DMS53 treated with DMSO at 0.1 percent for 48 hours (cell line): ENCODE measurements around the gene C12orf76.

Experiments
- DNase-seq: peaks from one replicate; lab custom pipeline; 2025; ENCODE audit not compliant: unreplicated experiment; lab: John Stamatoyannopoulos, UW

The C12orf76 gene

GRCh38 chr12:109995686-109996482 lies 52.4 kb downstream of the C12orf76 start, which contains the start of gene GIT2:
Gene GIT2, minus strand, starts transcription at chr12:109996368. Its CDS starts 144 bp downstream, at chr12:109996224.
- peak; percentile 95 for DNase-seq

GRCh38 chr12:109995361-109995685 lies 53.0 kb downstream of the C12orf76 start:
- DNase-seq: no peak

- DNase-seq: no peak
Measured at GRCh38 chr12:109994401-109995175, 53.7 kb downstream of the C12orf76 start.

- DNase-seq: no peak
Measured at GRCh38 chr12:109993091-109993490, 55.2 kb downstream of the C12orf76 start.

- no peak for DNase-seq
Measured at GRCh38 chr12:109991586-109991985, 56.7 kb downstream of the C12orf76 start.
